HG02884 (cell line): ENCODE data around the gene RBMS1.
A peak's percentile ranks its signal among the peaks of the same experiment; 100 is the strongest.

ENCODE experiments used
- ATAC-seq: cut with Tn5 transposase; IDR thresholded peaks from one replicate; pipeline ENCODE4 v1.9.1; 2021; ENCODE audit warnings: mild to moderate bottlenecking, moderate library complexity; ENCODE audit not compliant: unreplicated experiment

The RBMS1 gene

GRCh38 chr2:160417745-160418397, 75.7 kb downstream of the RBMS1 start:
- no peak for ATAC-seq

GRCh38 chr2:160415991-160416390, 77.6 kb downstream of the RBMS1 start:
- ATAC-seq: no peak

- no peak for ATAC-seq
Measured at GRCh38 chr2:160411955-160412354, 81.7 kb downstream of the RBMS1 start.

- no peak for ATAC-seq
Measured at GRCh38 chr2:160411167-160411566, 82.4 kb downstream of the RBMS1 start.

GRCh38 chr2:160409480-160409879, 84.1 kb downstream of the RBMS1 start:
- no peak for ATAC-seq

- no peak for ATAC-seq
Measured at GRCh38 chr2:160408959-160409291, 84.7 kb downstream of the RBMS1 start.

- ATAC-seq: no peak
Measured at GRCh38 chr2:160408173-160408958, 85.2 kb downstream of the RBMS1 start.

GRCh38 chr2:160407393-160408172, 86.0 kb downstream of the RBMS1 start:
- ATAC-seq: peak; percentile 55

GRCh38 chr2:160406591-160407392, 86.8 kb downstream of the RBMS1 start:
- ATAC-seq: peak; percentile 67

- no peak for ATAC-seq
Measured at GRCh38 chr2:160405077-160405867, 88.3 kb downstream of the RBMS1 start.

GRCh38 chr2:160402997-160403979, 90.3 kb downstream of the RBMS1 start:
- ATAC-seq: no peak

GRCh38 chr2:160402501-160402900, 91.1 kb downstream of the RBMS1 start:
- ATAC-seq: no peak

- no peak for ATAC-seq
Measured at GRCh38 chr2:160401895-160402294, 91.7 kb downstream of the RBMS1 start.

GRCh38 chr2:160399880-160400279, 93.7 kb downstream of the RBMS1 start:
- no peak for ATAC-seq

- no peak for ATAC-seq
Measured at GRCh38 chr2:160397530-160397865, 96.1 kb downstream of the RBMS1 start.

GRCh38 chr2:160394153-160394552, 99.5 kb downstream of the RBMS1 start:
- ATAC-seq: peak; percentile 99

- ATAC-seq: no peak
Measured at GRCh38 chr2:160392201-160392600, 101.4 kb downstream of the RBMS1 start.

GRCh38 chr2:160390544-160391455, 102.8 kb downstream of the RBMS1 start:
- ATAC-seq: no peak
